ENCODE results near the gene CLMN. TPM values are rescaled to one million over a fixed set of nuclear protein-coding genes. Genes with fewer than 3 reads are reported as not detected.

The CLMN gene, protein sequence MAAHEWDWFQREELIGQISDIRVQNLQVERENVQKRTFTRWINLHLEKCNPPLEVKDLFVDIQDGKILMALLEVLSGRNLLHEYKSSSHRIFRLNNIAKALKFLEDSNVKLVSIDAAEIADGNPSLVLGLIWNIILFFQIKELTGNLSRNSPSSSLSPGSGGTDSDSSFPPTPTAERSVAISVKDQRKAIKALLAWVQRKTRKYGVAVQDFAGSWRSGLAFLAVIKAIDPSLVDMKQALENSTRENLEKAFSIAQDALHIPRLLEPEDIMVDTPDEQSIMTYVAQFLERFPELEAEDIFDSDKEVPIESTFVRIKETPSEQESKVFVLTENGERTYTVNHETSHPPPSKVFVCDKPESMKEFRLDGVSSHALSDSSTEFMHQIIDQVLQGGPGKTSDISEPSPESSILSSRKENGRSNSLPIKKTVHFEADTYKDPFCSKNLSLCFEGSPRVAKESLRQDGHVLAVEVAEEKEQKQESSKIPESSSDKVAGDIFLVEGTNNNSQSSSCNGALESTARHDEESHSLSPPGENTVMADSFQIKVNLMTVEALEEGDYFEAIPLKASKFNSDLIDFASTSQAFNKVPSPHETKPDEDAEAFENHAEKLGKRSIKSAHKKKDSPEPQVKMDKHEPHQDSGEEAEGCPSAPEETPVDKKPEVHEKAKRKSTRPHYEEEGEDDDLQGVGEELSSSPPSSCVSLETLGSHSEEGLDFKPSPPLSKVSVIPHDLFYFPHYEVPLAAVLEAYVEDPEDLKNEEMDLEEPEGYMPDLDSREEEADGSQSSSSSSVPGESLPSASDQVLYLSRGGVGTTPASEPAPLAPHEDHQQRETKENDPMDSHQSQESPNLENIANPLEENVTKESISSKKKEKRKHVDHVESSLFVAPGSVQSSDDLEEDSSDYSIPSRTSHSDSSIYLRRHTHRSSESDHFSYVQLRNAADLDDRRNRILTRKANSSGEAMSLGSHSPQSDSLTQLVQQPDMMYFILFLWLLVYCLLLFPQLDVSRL
- 0.35 and 2.6 TPM in 2 replicates for total RNA-seq

GRCh38 chr14:95319312-95320077 is at the start of gene CLMN:
TSS of gene CLMN (minus strand) at chr14:95319908. CDS start at chr14:95319792, 116 bp downstream.

DNA sequence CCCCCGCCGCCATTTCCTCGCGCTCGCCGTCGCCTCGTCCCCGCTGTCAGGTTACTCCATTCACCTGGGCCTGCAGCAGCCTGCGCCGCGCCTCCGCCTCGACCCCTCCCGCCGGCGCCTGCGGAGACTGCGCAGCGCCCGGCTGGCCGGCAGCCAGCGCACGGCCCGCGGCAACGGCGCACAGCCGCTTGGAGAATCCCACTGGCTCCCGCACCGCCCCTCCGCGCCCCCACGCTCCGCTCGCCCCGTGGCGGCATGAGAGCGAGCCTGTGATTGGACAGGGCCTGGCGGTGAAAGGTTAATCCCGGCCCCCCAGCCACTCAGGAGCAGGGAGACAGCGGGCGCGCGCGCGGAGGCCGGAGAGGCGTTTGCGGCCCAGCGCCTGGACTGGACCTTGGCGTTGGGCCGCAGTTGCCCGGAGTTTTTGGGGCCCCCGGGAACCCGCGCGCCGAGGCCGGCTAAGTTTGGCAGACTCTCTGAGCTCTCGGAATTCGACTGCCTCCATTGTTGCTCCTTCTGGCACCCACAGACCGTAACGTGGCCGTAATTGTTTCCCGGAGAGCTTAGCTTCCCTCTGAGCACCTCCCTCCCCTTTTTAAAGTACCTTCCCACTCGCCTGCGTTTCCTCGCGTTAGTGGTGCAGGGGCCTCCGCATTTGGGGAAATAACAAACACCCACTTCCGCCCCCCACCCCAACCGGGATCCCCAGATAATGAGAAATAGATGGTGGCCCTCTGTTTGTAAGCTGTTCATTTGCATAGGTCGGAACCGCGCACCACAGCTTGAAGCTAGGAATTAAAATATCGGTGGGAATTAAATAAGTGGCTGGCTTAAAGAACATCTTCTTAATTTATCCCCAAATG is 162.2 kb downstream of the CLMN start, which contains the start of gene DICER1:
DICER1 (minus strand) TSS at position 203 of the 863 bp plus-strand sequence. CDS start 24,071 bp downstream, outside the sequence.

Other genes with a start within 250 kb of the CLMN start
- 42.6 and 57.8 TPM in 2 replicates for gene DICER1, start 162.4 kb downstream of the CLMN start, total RNA-seq
- gene SYNE3, start 196.7 kb upstream of the CLMN start, total RNA-seq = 20.4 and 20.7 TPM in 2 replicates
- 38.0 and 53.3 TPM in 2 replicates for gene GLRX5, start 215.1 kb upstream of the CLMN start, total RNA-seq